ENCODE measurements around the gene UNC80. TPM values are rescaled to one million over a fixed set of nuclear protein-coding genes. Genes with fewer than 3 reads are reported as not detected.

Gene UNC80
- total and polyA plus RNA-seq, 2 donors (not counting 3 experiments of a cell fraction or from before 2014, with no cell fraction given): not detected

GRCh38 chr2:209990838-209991237 is 219.2 kb downstream of the UNC80 start:
- Histone ChIP-seq H3K27ac (ENCODE audit: insufficient read depth, low read depth, low read length) (no peak overlapping the region), H3K9ac (replicated peaks; ENCODE audit: extremely low read depth, insufficient read depth, low read length) (no peak overlapping the region), H3K36me3 (ENCODE audit: control insufficient read depth in 2 of 2, extremely low read depth in 1 of 2, insufficient read depth in 2 of 2, low read length in 2 of 2) (no peaks in the 10 kb centered on the region), H3K27me3 (ENCODE audit: control insufficient read depth in 2 of 2, insufficient read depth in 2 of 2, low read length in 2 of 2) (peaks cover 6 to 7% of the 10 kb centered on the region in 2 experiments), H3K9me1 (replicated peaks; ENCODE audit: control insufficient read depth, extremely low read depth, insufficient read depth, low read length) (no peaks in the 10 kb centered on the region), H3K9me3 (replicated peaks; ENCODE audit: control insufficient read depth, insufficient read depth, low read length) (no peaks in the 10 kb centered on the region), H3K4me1 (ENCODE audit: control insufficient read depth, extremely low read depth, insufficient read depth, low read length) (no peaks in the 10 kb centered on the region), H2AFZ (ENCODE audit: low read depth, low read length) (no peak overlapping the region), H4K20me1 (replicated peaks; ENCODE audit: control insufficient read depth, extremely low read depth, insufficient read depth, low read length) (no peaks in the 10 kb centered on the region), H3K79me2 (ENCODE audit: control insufficient read depth, insufficient read depth, low read length) (no peaks in the 10 kb centered on the region), H3K4me2 (ENCODE audit: insufficient read depth, low read length) (no peak overlapping the region), H3K4me3 (replicated peaks in 1 of 3; ENCODE audit: insufficient read depth in 1 of 3, low read depth in 1 of 3, low read length in 3 of 3) (no peak overlapping the region)
- ChIA-PET POLR2A (no interaction called here), CTCF (no interaction called here)
- FAIRE-seq (no peak), DNase-seq (ENCODE audit: low read depth, low spot score) (no peak)
- no TSS peak for BruUV-seq (replicated peaks)
- intact Hi-C loops (cut with micrococcal nuclease): no loop called here
- no peak for TF ChIP-seq FOS (IDR thresholded peaks at IDR 0.05; ENCODE audit: borderline replicate concordance, insufficient read depth, low read length)
- dilution Hi-C loops (cut with MboI; ENCODE audit: extremely low pct_ligation_motif_present, low sequenced_read_pairs): no loop called here

- no TSS peak for BruUV-seq (replicated peaks)
- intact Hi-C loops (cut with micrococcal nuclease): no loop called here
- H3K36me3 ChIP-seq (ENCODE audit: control insufficient read depth in 2 of 2, extremely low read depth in 1 of 2, insufficient read depth in 2 of 2, low read length in 2 of 2): no peaks in the 10 kb centered on the region
- FAIRE-seq (no peak), DNase-seq (ENCODE audit: low read depth, low spot score) (no peak)
- dilution Hi-C loops (cut with MboI; ENCODE audit: extremely low pct_ligation_motif_present, low sequenced_read_pairs): no loop called here
- H3K9me1 ChIP-seq (replicated peaks; ENCODE audit: control insufficient read depth, extremely low read depth, insufficient read depth, low read length): no peaks in the 10 kb centered on the region
- H3K9ac ChIP-seq (replicated peaks; ENCODE audit: extremely low read depth, insufficient read depth, low read length): no peak overlapping the region
- no peak overlapping the region for H3K4me2 ChIP-seq (ENCODE audit: insufficient read depth, low read length)
- CTCF ChIA-PET: interaction anchor here (0.8 to 2.9 kb wide), 3 partner anchors 33 to 205 kb away, joined by 3 to 18 read pairs (median 5); no protein-coding TSS in a partner anchor
- H3K79me2 ChIP-seq (ENCODE audit: control insufficient read depth, insufficient read depth, low read length): no peaks in the 10 kb centered on the region
- peaks cover 10% of the 10 kb centered on the region for H3K4me1 ChIP-seq (ENCODE audit: control insufficient read depth, extremely low read depth, insufficient read depth, low read length)
- no peaks in the 10 kb centered on the region for H3K9me3 ChIP-seq (replicated peaks; ENCODE audit: control insufficient read depth, insufficient read depth, low read length)
- POLR2A ChIA-PET: no interaction called here
- H4K20me1 ChIP-seq (replicated peaks; ENCODE audit: control insufficient read depth, extremely low read depth, insufficient read depth, low read length): no peaks in the 10 kb centered on the region
- TF ChIP-seq MYC (IDR thresholded peaks at IDR 0.05; ENCODE audit: low read depth, low read length) (no peak), CTCF (IDR thresholded peaks at IDR 0.05; ENCODE audit: extremely low read depth in 1 of 2, insufficient read depth in 1 of 2, low read depth in 1 of 2, low read length in 2 of 2) (no peak), FOS (IDR thresholded peaks at IDR 0.05; ENCODE audit: borderline replicate concordance, insufficient read depth, low read length) (no peak), GATA2 (IDR thresholded peaks at IDR 0.05; ENCODE audit: insufficient read depth, insufficient read length, low read depth, low read length) (no peak), JUN (IDR thresholded peaks at IDR 0.05; ENCODE audit: borderline replicate concordance, insufficient read depth, insufficient read length, low read depth) (no peak), MAX (IDR thresholded peaks at IDR 0.05; ENCODE audit: insufficient read depth, insufficient read length) (no peak), POLR2AphosphoS5 (IDR thresholded peaks at IDR 0.05; ENCODE audit: insufficient read depth, low read depth, low read length) (no peak), POLR2A (IDR thresholded peaks at IDR 0.05; ENCODE audit: low read depth, low read length) (no peak), EZH2 (IDR thresholded peaks at IDR 0.05; ENCODE audit: borderline replicate concordance, low read depth, low read length, severe bottlenecking) (no peak)
- H3K27ac ChIP-seq (ENCODE audit: insufficient read depth, low read depth, low read length): no peak overlapping the region
- H3K4me3 ChIP-seq (replicated peaks in 1 of 3; ENCODE audit: insufficient read depth in 1 of 3, low read depth in 1 of 3, low read length in 3 of 3): no peak overlapping the region
- H2AFZ ChIP-seq (ENCODE audit: low read depth, low read length): no peak overlapping the region
- H3K27me3 ChIP-seq (ENCODE audit: control insufficient read depth in 2 of 2, insufficient read depth in 2 of 2, low read length in 2 of 2): peaks cover 0 to 2% of the 10 kb centered on the region in 2 experiments
These were observed 222.3 kb downstream of the UNC80 start for GRCh38 chr2:209993968-209994367.

Data from endothelial cell of umbilical vein (primary cell).